Hypothalamus (tissue), 51 donors: ENCODE measurements around the gene RPUSD1.
A peak's percentile ranks its signal among the peaks of the same experiment; 100 is the strongest.
"Not testable (repeated sequence)": the region's sequence is repeated elsewhere in the genome, so short reads cannot be mapped to it uniquely, and the experiment has no call there.

ENCODE experiments used
- DNase-seq, 51 donors: peaks; one replicate each; lab custom pipeline; 2025; lab: John Stamatoyannopoulos, UW

RPUSD1 gene

GRCh38 chr16:785563-786535 lies 2.3 kb downstream of the RPUSD1 start:
- peak in 37 of 51 donors; percentile 3 to 70 (median 31) for DNase-seq

- DNase-seq = no peak
Observed at GRCh38 chr16:784431-784830, 3.8 kb downstream of the RPUSD1 start.

GRCh38 chr16:783404-784161 lies 4.6 kb downstream of the RPUSD1 start:
- peak in 2 of 51 donors; percentile 1 to 7 for DNase-seq

GRCh38 chr16:782766-783403 lies 5.3 kb downstream of the RPUSD1 start:
- no peak for DNase-seq

- no peak for DNase-seq
Observed at GRCh38 chr16:782258-782657, 5.9 kb downstream of the RPUSD1 start.

GRCh38 chr16:781346-782010 lies 6.7 kb downstream of the RPUSD1 start:
- no peak for DNase-seq

- no peak for DNase-seq
Observed at GRCh38 chr16:780296-780695, 7.9 kb downstream of the RPUSD1 start.

GRCh38 chr16:779561-779960 lies 8.6 kb downstream of the RPUSD1 start:
- no peak for DNase-seq

- DNase-seq = no peak
Observed at GRCh38 chr16:778909-779527, 9.2 kb downstream of the RPUSD1 start.

GRCh38 chr16:778447-778846 lies 9.7 kb downstream of the RPUSD1 start:
- DNase-seq = no peak

GRCh38 chr16:777826-778225 lies 10.4 kb downstream of the RPUSD1 start:
- DNase-seq = no peak

GRCh38 chr16:776824-777223 lies 11.4 kb downstream of the RPUSD1 start:
- no peak for DNase-seq

- not testable (repeated sequence) for DNase-seq
Observed at GRCh38 chr16:776298-776697, 11.9 kb downstream of the RPUSD1 start.

- DNase-seq = no peak
Observed at GRCh38 chr16:775236-775796, 12.9 kb downstream of the RPUSD1 start.

GRCh38 chr16:774086-775001 lies 13.8 kb downstream of the RPUSD1 start:
- DNase-seq = no peak

- no peak for DNase-seq
Observed at GRCh38 chr16:772959-773358, 15.2 kb downstream of the RPUSD1 start.

- DNase-seq = no peak
Observed at GRCh38 chr16:770411-770810, 17.8 kb downstream of the RPUSD1 start.

GRCh38 chr16:769934-770333 lies 18.2 kb downstream of the RPUSD1 start:
- DNase-seq = no peak
